Measurements from ENCODE around the gene AHR.

The AHR gene

DNA sequence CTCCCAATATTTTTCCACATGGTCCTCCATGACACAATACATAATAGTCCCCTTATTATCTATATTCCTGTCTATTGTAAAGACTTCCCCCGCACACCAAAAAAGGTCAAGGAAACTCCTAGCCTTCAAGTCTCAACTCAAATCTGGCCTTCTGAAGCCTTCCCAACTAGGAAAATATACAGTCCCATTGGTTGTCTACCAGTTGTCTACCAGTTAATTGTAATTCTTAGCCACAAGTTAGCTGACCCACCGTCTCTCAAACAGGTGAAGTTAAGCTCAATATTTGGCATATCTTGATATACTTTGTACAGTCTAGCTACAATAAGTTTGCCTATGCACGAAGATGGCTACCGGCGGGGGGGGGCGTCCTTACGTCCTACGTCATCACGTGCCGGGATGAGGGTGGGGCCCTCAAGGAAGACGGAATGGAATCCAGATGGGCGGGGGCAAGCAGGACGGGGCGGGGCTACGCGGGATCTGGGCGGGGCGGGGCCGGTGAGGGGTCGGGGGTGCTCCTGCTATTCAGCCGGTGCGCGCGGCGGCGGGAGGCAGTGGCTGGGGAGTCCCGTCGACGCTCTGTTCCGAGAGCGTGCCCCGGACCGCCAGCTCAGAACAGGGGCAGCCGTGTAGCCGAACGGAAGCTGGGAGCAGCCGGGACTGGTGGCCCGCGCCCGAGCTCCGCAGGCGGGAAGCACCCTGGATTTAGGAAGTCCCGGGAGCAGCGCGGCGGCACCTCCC, at the start of gene AHR:
Gene AHR, plus strand, starts transcription at position 551 of the 738 bp plus-strand sequence. CDS start 613 bp downstream, outside the sequence.
- peak; percentile 79 for DNase-seq (ENCODE audit: low read depth)

DNA sequence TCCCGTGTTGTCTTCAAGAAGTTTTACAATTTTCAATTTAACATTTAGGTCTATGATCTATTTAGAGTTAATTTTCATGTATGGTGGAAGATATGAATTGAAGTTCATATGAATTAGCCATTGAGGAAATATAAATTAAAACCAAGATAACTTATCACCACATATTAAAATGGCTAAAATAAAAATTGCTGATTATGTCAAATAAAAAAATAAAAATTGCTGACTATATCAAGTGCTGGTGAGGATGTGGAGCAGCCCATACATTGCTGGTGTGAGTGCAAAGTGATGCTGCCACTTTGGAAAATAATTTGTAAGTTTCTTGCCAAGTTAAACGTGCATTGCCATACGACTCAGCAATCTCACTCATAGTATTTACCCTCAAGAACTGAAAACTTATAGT, 44.6 kb upstream of the AHR start:
- DNase-seq (ENCODE audit: low read depth): no peak

DNA sequence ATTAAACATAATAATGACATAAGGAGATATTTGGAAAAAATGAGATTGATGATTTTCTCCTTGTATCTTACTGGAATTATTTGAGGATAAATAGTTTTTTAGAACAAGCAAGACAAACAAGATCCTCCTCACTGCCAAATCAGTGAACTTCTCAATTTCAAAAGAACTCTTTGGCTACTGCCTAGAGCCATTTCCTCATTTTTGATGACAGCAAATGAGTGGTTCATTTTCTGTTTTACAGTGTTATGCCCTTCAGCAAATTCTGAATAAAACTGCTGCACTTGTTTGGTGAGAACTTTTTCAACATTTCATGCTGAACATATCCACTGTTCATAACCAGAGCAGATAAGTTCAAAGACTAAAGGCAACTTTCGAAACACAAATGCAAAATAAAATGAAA, 42.5 kb upstream of the AHR start:
- no peak for DNase-seq (ENCODE audit: low read depth)

DNA sequence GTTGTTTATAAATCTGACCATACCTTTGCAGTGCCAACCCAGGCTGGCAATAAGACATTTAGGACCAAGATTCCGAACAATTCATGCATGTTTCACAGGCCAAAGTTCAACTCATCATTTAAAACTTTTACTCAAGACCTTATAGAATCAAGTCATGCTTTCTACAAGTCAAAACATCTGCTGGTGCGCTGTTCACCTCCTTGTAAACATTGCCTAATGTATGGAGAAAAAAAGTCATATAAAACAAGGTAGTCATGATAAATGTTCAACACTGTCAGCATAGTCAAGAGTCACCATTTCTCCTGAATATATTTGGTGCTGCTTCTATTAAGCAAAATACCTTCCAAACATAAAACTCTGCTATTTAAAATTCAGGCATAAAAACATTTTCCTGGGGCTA, 42.1 kb upstream of the AHR start:
- no peak for DNase-seq (ENCODE audit: low read depth)

DNA sequence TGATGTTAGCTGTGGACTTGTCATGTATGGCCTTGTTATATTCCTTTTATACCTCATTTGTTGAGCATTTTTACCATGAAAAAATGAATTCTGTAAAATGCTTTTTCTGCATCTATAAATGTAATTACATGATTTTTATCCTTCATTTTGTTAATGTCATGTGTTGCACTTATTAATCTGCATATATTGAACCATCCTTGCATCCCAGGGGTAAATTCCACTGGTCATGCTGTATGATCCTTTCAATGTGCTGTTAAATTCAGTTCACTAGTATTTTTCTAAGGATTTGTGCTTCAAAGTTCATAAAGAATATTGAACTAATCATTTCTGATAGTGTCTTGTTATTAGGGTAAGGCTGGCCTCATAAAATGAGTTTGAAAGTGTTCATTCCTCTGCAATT, 31.9 kb upstream of the AHR start:
- DNase-seq (ENCODE audit: low read depth): no peak

DNA sequence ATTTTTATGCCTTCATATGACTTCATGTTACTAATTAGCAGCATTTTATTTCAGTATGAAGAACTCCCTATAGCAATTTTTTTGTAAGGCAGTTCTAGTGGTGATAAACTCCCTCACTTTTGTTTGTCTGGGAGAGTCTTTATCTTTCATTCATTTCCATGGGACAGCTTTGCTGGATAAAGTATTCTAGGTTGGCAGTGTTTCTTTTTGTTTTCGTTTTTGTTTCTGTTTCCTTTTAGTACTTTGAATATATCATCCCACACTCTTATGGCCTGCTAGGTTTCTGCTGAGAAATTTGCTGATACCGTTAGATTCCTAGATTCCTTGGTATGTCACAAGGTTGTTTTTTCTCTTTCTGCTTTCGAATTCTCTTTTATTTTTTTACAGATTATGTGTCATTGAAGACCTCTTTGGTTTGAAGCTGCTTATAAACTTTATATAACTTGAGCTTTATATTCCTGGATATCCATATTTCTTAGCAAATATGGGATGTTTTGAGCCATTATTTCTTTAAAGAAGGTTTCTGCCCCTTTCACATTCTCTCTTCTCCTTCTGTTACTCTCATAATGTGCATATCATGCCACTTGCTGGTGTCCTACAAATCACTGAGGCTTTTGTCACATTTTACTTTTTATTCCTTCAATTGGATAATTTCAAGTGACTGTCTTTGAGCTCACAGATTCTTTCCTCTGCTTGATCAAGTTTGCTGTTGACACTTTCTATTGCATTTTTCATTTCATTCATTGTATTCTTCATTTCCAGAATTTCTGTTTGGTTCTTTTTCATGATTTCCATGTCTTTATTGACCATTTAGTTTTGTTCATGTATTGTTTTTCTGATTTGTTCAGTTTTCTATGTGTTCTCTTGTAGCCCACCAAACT, 28.9 kb upstream of the AHR start:
- no peak for DNase-seq (ENCODE audit: low read depth)

DNA sequence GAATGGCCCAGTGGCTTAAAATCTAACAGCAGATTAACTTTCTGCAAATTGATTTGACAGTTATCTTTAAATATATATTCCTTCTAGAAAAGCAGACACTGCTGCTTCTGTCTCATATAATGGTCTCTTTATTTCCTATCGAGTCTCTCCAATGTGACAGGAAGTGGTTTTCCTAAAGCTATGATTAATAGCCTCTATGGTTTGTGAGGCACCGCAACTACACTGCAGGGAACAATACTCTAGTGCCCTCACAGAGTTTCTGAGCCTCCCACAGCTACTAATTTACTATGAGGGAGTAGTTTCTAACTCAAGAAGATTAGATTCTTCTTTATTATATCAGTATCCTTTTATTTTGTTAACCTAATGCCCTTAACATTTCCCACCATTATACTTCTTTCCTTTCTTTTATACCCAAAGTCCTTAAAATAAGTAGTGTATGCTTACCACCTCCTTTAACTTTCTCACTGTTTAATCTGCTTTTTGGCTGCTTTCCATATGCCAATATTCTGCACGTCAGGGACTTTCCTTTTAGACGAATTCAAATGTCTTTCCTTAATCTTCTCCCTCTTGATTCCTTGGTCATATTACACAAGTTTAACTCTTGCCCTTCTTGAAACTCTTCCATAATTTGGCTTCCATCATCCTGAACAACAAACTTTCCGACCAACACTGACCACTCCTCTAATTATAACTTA, 23.8 kb upstream of the AHR start:
- no peak for DNase-seq (ENCODE audit: low read depth)

DNA sequence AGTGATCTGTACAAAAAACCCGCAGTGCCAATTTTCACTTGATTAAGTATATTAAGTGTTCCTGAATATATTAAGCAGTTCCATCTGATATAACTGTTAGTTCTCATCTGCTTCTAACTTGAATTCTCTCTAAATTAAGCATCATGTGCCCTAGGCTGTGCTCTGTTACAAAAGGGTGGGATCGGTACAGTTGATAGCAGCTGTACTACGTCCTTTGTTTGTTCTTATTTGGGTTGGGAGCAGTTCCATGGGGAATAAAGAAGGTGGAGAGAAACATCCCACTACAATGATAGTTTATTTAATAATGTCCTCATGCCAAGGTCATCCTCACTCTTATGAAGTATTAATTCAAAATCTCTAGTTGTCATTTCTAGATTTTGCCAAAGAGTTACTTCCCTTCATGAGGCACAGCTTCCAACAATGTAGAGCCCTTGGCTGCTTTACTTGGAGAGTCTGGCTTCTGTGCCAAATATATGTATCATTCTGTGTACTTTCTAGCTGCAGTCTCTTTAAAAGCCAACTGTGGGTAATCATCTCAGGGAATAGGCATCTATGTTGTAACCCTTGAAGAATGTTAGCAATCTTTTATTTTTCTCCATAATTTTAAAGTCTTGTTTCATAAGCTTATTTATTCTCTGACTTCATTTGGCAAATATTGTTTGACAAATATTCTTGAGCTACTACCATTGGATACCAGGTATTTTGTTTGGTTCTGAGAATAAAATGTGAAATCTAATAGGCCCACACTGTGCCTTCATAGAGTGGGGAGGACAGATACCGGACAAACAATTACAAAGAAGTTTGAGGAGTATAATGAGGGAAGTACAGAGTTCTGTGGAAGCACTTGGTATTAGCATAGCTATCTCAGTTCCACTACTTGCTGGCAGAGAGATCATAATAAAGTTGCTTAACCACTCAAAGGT, 22.4 kb upstream of the AHR start:
- DNase-seq (ENCODE audit: low read depth): no peak

DNA sequence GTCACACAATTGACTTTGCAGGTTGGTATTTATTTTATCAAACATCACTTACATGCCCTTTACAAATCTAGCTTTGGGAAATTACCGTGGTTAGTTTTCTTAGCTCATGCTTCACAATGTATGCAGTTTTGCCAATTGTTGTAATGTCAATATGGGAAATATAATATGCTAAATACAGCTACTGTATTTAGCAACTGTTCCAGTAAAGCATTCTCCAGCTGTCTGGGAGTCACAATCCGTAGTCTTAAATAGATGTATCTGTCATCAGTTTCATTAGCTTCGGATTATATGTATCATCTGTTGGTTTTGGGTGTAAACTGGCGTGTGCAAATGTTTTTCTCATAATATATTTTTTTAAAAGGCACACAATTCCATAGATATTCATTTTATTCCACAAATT, 19.4 kb upstream of the AHR start:
- no peak for DNase-seq (ENCODE audit: low read depth)

DNA sequence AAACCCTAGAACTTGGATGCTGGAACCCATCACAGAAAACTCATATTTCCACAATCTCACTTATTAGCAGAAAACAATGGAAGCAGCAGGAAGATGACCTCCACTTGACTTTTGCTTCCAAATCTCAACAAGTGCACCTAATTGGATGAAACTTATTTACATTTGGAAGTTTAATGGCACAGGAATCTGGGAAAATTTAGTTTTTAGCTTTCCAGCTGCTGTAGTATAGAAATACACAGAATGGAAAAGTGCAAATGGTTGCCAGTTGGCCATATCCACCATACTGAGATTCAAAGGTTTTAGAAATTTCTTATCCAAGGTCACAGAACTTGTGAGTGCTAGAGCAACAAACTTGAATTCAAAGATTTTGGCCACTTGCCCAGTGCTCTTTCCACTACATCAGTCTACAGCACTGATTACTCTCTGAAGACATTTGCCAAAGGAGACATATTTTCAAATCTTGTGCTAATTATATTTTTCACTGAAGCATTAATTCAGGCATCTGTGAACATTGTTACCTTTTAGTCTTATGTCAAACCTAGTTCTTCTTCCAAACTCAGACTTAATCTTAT, 9.3 kb upstream of the AHR start:
- no peak for DNase-seq (ENCODE audit: low read depth)

DNA sequence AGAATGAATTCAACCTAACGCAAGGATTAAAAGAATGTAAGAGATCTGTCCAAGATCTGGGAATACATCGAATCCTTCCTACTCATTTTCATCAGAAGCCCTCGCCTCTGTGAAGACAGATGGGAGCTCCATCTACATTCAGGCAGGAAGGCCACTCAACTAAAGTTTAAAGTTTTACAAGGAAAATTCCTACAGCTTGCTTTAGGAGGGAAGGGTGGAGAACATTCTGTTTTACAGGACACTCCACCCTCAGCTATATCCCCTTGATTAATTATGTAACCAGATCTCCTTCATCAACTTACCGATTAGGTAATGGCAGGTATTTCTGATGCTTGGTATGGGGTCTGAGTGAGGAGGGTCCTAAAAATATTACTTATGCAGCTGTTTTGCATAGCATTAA, 5.6 kb upstream of the AHR start:
- DNase-seq (ENCODE audit: low read depth): no peak

DNA sequence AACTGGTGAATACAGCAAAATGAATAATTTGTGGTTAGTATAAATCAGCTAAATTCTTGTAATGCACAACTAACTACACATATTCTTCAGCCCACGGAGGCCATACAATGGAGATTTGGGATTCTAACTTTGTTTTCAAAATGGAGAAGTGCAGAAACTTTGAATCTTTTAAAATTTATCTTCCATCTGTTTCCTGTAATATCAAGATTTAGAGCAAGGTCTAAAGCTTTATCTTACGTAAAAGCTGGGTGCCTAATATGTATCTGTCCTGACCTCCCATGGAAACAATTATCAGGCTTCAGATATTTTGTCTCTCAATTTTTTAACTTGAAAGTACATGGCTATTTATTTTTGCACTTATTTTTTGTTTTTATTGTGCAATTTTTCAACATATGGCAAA, 5.0 kb upstream of the AHR start:
- no peak for DNase-seq (ENCODE audit: low read depth)

DNA sequence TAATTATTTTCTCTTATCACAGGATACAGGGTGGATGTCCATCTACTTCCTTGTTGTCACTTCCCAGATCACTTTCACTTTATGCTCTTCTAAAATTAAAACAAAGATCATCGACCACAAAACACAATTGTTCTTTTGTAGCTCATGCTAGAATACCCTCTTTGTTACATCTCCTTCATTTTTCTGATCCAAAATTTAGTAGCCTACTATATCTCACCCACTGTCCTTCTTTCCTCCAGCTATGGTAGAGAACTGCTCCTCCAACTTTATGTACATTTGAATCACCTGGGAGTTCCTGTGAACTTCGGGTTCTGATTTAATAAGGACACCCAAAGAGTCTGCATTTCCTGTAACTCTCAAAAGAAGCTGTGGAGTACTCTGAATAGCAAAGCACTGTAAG, 1.2 kb upstream of the AHR start:
- DNase-seq (ENCODE audit: low read depth): no peak

DNA sequence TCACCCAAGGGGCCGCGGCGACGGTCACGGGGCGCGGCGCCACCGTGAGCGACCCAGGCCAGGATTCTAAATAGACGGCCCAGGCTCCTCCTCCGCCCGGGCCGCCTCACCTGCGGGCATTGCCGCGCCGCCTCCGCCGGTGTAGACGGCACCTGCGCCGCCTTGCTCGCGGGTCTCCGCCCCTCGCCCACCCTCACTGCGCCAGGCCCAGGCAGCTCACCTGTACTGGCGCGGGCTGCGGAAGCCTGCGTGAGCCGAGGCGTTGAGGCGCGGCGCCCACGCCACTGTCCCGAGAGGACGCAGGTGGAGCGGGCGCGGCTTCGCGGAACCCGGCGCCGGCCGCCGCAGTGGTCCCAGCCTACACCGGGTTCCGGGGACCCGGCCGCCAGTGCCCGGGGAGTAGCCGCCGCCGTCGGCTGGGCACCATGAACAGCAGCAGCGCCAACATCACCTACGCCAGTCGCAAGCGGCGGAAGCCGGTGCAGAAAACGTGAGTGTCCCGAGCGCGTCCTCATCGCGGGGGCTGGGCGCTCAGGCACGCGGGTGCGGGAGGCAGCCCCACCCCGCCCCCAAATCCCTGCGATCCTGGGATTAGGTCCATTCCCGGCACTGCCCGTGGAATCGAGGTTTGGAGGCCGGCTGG, 509 bp downstream of the AHR start:
- peak; percentile 40 for DNase-seq (ENCODE audit: low read depth)

DNA sequence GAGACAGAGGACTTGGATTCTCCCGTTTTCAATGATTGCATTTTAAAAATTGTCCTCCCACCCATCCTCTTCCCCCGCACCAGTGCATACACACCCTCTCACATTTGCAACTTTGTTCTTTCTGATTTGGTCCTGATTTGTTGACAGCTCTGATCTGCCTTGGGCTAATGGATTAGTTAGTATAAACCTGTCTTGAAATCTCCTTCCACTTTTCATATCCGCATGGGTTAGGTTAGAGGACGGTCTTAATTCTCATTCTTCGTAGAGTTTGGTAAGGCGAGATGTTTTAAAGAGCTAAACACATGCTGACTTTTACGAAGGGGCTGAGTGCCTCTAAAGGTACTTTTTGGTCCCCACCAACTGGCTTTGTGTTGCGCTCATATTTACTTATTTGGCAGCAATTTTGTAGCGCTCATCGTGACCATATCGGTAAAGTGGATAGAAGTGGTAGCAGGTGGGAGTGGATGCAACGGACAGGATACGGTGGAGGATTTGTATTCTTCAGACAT, 1.1 kb downstream of the AHR start:
- no peak for DNase-seq (ENCODE audit: low read depth)

DNA sequence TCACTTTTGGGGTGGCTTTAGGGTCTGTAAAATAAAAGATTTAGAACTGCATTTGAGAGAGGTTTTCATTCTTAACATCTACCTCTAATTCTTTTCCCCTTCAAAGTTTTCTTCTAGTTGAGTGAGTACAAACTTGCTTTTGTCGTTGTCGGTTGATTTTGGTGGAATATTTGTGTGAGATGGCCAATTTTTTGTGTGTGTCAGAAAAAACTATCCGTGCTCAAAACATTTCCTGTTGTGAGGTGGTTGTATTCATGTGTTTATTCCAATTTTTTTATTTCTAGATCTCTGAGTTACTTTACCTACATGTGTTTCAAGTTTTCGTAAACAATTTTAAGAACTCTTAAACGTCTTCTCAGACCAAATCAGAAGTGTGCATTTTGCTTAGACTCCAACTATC, 1.6 kb downstream of the AHR start:
- no peak for DNase-seq (ENCODE audit: low read depth)

DNA sequence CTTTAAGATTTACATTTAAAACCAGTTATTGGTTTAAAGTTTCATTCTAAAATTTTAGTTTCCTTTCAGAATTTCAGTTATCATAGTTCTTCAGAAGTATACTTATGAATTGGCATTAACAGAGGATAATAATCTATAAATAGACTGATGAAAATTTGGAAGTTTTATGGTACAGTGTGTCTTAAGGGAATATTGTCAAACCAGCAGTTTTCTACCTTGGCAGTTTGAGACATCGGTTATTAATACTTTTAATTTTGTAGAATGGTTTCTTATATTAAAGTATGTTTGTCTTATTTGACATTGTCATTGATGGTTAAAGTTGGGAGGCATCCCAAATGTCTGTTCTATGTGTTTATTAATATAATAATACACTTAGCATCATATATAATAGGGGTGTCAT, 2.0 kb downstream of the AHR start:
- DNase-seq (ENCODE audit: low read depth): no peak

DNA sequence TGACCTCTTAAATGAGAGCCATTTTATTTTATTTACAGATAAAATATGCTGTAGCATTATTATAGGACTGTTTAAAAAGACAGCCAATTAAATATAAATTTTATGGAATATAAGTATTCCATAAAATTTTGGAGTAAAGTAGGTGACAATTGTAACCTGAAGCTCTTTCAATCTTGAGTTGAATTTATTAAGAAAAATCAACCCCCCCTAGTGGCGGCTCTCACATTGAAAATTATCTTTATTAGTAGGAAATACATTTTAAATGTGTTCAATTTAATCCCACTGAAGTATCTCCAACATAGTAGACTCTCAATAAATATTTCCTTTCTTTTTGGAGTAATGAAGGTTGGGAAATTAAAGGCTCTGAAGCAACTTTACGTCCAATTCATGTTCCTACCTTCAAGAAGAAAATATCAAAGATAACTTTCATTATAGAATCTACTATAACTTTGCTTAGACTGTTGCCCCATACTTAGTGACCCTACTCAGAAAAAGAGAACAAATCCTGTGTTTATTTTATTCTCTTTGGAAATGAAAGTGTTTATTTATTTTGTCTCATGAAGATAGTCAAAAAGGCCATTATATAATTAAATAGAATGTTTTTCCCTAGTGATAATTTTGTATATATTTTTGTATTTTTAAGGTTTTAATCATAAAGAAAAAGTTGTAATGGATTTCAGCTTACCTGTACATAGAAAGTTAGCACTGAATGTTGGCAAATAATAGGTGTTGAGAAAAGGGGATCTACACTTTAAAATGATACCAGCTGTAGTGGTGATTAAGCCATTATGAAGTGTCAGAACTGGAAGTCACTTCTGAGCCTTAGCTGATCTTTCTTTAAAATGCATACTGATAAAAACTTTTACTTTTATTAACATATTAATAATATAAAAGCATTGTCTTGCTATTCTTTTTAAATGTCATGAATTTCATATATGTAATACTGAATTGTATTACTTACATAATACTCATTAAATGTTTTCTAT, 3.3 kb downstream of the AHR start:
- peak; percentile 30 for DNase-seq (ENCODE audit: low read depth)

DNA sequence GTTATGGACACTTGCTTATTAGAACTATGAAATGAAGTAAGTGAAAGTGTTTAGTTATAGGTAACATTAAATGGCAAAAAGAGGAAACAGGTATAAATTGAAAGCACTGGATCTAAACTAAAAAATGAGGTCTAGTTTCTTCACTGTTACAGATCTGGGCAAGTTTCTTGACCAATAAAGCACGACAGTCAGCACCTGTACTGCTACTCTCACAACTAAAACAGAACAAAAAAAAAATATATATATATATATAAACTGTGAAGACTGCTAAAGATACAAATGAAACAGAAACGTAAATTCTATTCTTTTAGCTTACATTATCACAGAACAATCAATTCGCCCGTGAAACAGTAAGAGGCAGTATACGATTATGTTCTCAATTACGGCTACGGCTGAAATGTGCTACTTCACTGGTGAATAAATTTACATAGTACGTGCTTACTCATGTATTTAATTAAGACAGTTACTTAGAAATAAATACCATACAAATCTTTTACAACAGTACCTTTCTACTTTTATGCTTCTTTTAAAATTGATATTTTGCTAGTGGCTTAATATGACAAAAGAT, 4.2 kb downstream of the AHR start:
- DNase-seq (ENCODE audit: low read depth): no peak

Data from activated gamma-delta T cell treated with anti-CD3 and anti-CD28 coated beads, Interleukin-2, amount 50 U/mL, for 16 hours (primary cell).